Activated T-cell treated with anti-CD3 and anti-CD28 coated beads, Interleukin-2, amount 50 U/mL, for 24 hours (primary cell): ENCODE data around the gene BMP6.

Source experiments
- DNase-seq: peaks from one replicate; pipeline ENCODE4 v3.0.0-alpha.2; 2020
- H3K27ac Mint-ChIP-seq: 2 replicates; pipeline ENCODE4 v1.8.0; 2020; ENCODE audit warnings: mild to moderate bottlenecking, mixed read lengths
- H3K27me3 Mint-ChIP-seq: 2 replicates; pipeline ENCODE4 v1.8.0; 2020; ENCODE audit warnings: mixed read lengths
- H3K36me3 Mint-ChIP-seq: 2 replicates; pipeline ENCODE4 v1.8.0; 2020; ENCODE audit warnings: low read depth, mixed read lengths
- H3K4me1 Mint-ChIP-seq: 2 replicates; pipeline ENCODE4 v1.8.0; 2020; ENCODE audit warnings: low read depth, mixed read lengths
- H3K4me3 Mint-ChIP-seq: 2 replicates; pipeline ENCODE4 v1.8.0; 2020; ENCODE audit warnings: mild to moderate bottlenecking, moderate library complexity, mixed read lengths
- H3K9me3 Mint-ChIP-seq: 2 replicates; pipeline ENCODE4 v1.8.0; 2020; ENCODE audit warnings: mixed read lengths

The BMP6 gene

DNA sequence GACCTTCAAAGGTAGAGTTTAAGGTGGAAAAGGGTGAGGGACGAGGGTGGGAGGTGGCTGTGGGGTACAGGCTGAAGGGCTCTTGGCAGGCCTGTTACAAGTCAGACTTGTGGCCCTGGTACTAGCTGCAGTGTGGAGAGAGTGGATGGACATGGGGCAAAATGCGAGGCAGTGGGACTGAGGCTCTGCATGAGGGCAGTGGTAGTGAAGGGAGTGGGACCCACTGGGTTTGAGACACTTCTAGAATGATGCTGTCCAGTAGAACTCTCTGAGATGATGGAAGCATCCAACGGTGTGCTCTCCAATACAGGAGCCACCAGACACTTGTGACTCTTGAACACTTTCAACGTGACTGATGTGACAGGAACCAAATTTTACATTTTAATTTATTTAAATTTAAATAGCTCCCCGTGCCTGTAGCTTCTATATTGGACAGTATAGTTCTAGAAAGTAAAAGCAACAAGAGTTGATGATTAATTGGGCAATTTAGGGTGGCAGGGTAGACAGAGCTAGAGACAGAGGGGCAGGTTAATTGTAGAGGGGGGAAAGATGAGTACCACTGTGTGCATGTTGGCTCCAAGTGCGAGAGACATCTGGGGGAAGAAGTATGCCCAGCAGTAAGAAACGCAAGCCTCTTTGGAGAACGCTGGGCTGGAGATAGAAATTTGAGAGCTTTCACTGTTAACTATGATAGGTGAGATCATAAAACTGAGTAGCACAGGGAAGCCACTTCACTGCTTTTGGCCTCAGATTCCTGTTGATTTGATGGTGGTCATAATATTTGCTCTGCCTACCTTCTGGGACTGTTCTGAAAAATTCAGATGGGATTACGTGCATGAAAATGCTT is 107.2 kb downstream of the BMP6 start:
- no peaks in the 10 kb centered on the region for H3K9me3 Mint-ChIP-seq
- H3K27ac Mint-ChIP-seq, result no peak overlapping the region
- H3K4me1 Mint-ChIP-seq, result no peaks in the 10 kb centered on the region
- no peaks in the 10 kb centered on the region for H3K36me3 Mint-ChIP-seq
- H3K27me3 Mint-ChIP-seq, result peaks cover 21% of the 10 kb centered on the region
- no peak overlapping the region for H3K4me3 Mint-ChIP-seq
- DNase-seq, result no peak

DNA sequence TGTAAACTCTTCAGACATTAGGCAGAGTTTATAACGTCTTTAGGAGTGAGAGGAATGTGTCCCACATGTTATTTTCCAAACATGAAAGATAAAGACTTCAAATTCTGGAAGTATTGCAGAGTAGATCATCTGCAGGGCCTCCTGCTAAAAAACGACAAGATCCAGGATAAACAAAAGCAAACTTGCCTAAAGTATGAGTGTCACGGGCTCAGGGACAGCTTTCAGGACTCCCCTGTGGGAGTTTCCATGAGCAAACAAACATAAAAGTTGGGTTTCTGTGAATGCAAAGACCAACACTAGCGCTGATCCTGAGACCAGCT is 107.8 kb downstream of the BMP6 start:
- DNase-seq, result no peak
- no peak overlapping the region for H3K27ac Mint-ChIP-seq
- H3K9me3 Mint-ChIP-seq, result no peaks in the 10 kb centered on the region

DNA sequence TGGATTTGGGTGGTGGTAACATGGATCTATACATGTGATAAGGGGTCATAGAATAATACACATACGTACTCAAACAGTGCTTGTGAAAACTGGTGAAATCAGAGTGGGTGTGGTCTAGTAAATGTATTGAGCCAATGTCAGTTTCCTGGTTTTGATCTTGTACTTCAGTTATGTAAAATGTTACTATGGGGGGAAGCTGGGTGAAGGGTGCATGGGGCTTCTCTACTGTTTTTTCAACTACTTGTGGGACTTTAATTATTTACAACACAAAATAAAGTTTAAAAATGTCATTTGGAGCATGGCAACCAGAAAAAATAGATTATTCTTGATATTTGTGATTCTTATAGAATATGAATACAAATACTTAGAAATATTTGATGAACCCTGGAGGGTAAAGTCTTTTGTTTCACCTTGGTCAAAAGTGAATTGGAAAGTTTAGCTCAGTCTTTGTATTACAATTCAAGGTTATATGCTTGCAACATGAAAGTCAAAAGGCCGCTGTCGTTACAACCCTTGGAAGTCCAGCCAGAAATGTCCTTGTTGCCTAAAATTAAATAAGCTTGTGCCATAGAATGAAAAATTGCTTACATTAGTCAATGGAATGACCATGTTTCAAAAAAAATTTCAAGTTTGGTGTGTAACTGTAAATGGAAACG is 110.6 kb downstream of the BMP6 start:
- H3K4me1 Mint-ChIP-seq, result no peaks in the 10 kb centered on the region
- no peaks in the 10 kb centered on the region for H3K36me3 Mint-ChIP-seq
- no peak for DNase-seq
- H3K9me3 Mint-ChIP-seq, result no peaks in the 10 kb centered on the region
- no peak overlapping the region for H3K27ac Mint-ChIP-seq
- H3K27me3 Mint-ChIP-seq, result peaks cover 14% of the 10 kb centered on the region
- no peak overlapping the region for H3K4me3 Mint-ChIP-seq

More for the DNA sequence above, 107.8 kb downstream of the BMP6 start:
- H3K4me1 Mint-ChIP-seq, result no peaks in the 10 kb centered on the region
- peaks cover 21% of the 10 kb centered on the region for H3K27me3 Mint-ChIP-seq
- H3K4me3 Mint-ChIP-seq, result no peak overlapping the region
- H3K36me3 Mint-ChIP-seq, result no peaks in the 10 kb centered on the region

DNA sequence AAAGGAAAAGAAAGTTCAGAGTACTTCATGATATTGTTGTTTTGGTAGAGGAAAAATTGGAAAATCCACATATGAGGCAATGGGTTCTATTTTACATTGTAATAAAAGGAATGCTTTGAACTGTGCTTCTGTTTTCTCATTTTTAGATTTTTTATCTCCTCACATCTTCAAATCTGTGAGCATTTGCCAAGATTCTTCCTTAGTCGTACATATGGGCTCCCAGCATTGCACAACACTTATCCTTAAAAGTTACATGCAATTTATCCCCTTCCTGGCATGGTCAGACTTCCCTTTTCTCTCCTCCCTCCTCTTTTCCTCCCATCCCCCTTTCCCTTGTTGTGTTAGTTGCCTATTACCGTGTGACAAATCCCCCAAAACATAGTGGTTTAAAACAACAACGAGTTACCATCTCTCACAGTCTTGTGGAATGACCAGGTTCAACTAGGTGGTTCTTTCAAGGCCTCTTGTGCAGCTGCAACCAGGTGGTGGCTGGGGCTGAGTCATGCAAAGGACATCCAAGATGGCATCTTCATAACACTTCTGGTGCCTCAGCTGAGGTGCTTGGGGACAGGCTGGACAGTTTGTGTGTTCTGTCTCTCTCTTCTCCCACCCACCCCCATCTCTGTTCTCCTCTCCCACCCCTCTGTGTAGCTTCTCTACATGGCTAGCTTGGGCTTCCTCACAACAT is 116.0 kb downstream of the BMP6 start:
- Mint-ChIP-seq H3K9me3 (peaks cover 4% of the 10 kb centered on the region), H3K4me1 (no peaks in the 10 kb centered on the region), H3K27ac (no peak overlapping the region), H3K36me3 (no peaks in the 10 kb centered on the region), H3K27me3 (peaks cover 26% of the 10 kb centered on the region), H3K4me3 (no peak overlapping the region)
- DNase-seq, result no peak

DNA sequence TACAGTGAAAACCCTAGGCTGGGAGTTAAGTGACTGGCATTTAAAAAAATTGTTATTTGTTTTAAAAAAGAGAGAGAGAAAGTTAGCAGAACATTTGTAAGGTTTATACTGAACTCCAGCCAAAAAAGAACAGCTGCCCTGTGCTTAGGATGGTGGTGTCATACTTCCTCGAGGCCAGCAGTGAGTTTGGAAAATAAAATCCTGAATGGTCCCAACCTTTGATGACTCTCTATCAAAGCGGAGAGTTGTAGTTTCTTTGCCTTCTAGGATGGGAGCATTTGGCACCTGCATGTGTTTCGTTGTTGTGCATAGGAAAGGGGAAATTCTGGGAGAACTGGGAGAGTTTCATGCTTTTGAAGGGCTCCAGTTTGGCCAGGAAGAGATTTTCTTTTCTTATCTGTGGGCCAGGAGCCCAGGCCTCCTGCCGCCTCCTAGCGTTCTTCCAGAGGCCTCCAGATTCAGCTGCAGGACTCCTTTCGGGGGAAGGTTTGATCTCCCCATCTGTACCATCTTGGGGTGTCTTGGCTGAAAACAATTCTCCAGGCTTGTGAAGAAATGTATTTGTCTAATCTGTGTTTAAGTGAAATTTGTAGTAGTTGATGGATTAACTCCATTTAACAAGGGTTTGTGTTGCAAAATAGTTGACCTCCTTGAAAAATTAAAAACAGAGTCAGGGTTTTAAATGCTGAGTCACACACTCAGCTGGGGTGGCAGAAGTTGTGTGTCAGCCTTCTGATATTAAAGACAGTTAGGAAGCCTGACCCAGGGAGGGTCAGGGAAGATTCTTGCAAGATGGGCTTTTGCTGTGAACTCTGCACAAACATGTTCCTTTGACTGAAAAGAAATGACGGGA is 121.3 kb downstream of the BMP6 start:
- H3K9me3 Mint-ChIP-seq, result peaks cover 13% of the 10 kb centered on the region
- no peaks in the 10 kb centered on the region for H3K36me3 Mint-ChIP-seq
- H3K4me1 Mint-ChIP-seq, result no peaks in the 10 kb centered on the region
- H3K27me3 Mint-ChIP-seq, result peaks cover 21% of the 10 kb centered on the region
- H3K4me3 Mint-ChIP-seq, result no peak overlapping the region
- H3K27ac Mint-ChIP-seq, result no peak overlapping the region
- DNase-seq, result no peak

DNA sequence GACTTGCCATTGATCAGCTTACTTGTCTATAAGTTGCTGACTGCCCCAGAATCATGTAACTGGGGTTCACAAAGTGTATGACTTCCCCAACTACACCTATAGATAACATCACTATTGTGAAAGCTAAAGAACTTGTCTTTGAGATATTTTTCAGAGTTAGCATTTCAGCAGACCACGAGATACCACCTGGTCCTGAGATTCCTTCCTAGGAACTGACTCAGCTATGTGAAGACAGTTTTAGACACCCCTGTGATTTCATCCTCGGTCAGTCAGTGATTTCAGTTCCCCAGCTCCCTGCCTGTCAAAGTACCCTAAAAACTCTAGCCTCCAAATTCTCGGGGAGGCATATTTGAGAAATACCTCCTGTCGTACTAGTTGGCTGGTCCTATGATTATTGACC is 122.3 kb downstream of the BMP6 start:
- Mint-ChIP-seq H3K27ac (no peak overlapping the region), H3K27me3 (peaks cover 21% of the 10 kb centered on the region), H3K9me3 (peaks cover 20% of the 10 kb centered on the region), H3K4me1 (no peaks in the 10 kb centered on the region), H3K4me3 (no peak overlapping the region), H3K36me3 (no peaks in the 10 kb centered on the region)
- no peak for DNase-seq

DNA sequence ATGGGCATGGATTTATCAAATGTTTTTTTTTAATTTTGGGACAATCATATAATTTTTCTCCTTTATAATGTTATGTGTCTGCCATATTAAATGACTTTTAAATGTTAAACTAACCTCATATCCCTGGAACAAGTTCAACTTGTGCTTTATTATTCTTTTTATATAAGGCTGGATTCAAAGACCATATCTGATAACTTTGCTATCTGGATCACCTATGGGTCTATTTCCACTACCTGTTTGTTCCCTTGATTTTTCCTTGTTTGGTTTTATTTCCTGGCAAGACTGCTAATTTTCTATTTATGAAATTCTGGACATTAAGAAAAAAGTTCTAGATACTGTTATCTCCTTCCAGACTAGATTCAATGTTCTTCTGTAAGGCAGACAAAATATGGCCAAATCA is 125.9 kb downstream of the BMP6 start:
- no peak for DNase-seq
- Mint-ChIP-seq H3K36me3 (no peaks in the 10 kb centered on the region), H3K9me3 (peaks cover 22% of the 10 kb centered on the region)

DNA sequence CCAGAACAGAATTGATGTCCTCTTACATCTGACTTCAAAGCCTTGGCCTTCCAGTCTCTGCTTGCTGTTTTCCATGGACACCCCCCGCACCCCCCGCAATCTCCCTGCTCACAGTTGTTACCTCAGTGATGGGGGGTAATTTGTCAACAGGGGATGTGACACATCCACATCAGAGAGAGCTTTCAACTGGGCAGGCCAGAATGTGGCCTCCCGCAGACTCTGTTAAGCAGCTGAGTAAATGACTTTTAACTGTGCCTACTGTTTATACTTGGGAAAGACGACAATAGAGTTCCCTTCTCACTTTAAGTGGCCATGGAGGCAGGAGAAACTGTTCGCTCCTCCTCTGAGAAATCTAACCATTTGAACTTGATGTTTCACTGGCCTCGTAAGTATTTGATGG is 133.7 kb downstream of the BMP6 start:
- Mint-ChIP-seq H3K36me3 (no peaks in the 10 kb centered on the region), H3K27me3 (no peaks in the 10 kb centered on the region), H3K27ac (no peak overlapping the region), H3K9me3 (no peaks in the 10 kb centered on the region), H3K4me3 (no peak overlapping the region), H3K4me1 (no peaks in the 10 kb centered on the region)
- DNase-seq, result no peak

More for the DNA sequence above, 125.9 kb downstream of the BMP6 start:
- no peak overlapping the region for H3K4me3 Mint-ChIP-seq
- no peaks in the 10 kb centered on the region for H3K4me1 Mint-ChIP-seq
- H3K27ac Mint-ChIP-seq, result no peak overlapping the region
- peaks cover 4% of the 10 kb centered on the region for H3K27me3 Mint-ChIP-seq

DNA sequence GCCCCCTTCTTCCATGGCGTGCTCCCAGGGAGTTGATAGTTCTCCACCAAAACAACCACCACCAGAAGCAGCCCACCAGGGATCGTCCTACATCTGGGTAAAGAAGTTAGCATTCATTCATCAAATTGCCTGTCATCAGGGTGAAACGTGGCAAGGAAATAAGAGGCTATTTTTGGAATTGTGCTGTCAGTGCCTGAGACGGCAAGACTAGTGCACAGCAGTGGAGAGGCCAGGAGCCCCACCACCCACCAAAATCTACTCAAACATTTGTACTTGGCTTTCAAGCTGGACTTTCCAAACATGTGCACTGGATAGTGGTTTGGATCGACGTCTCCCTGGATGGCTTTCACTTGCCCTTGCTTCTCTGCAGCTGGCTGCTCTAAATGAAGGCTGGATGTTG is 139.9 kb downstream of the BMP6 start:
- no peak overlapping the region for H3K4me3 Mint-ChIP-seq

DNA sequence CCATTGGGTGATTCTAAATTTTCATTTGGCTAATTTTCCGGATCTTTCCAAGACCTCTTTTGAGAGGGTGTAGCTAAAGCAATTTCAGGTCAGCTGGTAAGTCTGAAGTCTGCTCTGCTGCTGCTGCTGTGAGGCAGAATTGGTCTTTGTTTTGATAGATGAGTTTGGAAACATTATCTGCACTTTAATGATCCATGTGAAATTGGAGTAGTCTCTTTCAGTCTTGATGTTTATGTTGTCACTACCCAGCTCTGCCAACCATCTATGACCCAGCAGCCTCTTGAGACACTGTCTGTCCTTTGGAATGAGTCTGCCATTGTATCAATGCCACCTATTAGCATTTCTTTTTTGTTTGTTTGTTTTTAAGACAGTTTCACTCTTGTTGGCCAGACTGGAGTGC is 140.6 kb downstream of the BMP6 start:
- no peaks in the 10 kb centered on the region for H3K36me3 Mint-ChIP-seq
- no peak overlapping the region for H3K4me3 Mint-ChIP-seq
- no peak for DNase-seq
- H3K9me3 Mint-ChIP-seq, result no peaks in the 10 kb centered on the region
- H3K27me3 Mint-ChIP-seq, result peaks cover 7% of the 10 kb centered on the region
- no peak overlapping the region for H3K27ac Mint-ChIP-seq
- no peaks in the 10 kb centered on the region for H3K4me1 Mint-ChIP-seq

More for the DNA sequence above, 139.9 kb downstream of the BMP6 start:
- no peak for DNase-seq
- no peaks in the 10 kb centered on the region for H3K36me3 Mint-ChIP-seq
- H3K27ac Mint-ChIP-seq, result no peak overlapping the region
- H3K27me3 Mint-ChIP-seq, result peaks cover 7% of the 10 kb centered on the region
- no peaks in the 10 kb centered on the region for H3K9me3 Mint-ChIP-seq
- no peaks in the 10 kb centered on the region for H3K4me1 Mint-ChIP-seq

DNA sequence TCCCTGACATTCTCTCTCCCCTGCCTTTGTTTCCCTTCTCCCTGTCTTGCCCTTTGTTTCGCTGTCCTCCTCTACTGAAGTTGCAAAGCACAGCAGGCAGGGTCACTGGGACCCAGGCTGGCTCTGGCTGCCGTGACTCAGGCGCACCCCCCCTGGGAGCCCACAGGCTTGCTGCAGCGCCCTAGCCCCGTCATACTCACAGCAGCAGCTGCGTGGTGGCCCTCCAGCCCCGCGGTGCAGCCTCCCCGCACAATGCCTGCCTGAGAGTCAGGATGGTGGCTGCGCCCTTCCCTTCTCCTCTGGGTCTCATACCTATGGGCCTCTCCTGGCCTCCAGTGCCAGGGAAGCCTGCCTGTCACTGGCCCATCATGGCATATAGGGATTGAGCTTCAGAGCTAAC is 143.0 kb downstream of the BMP6 start:
- no peak overlapping the region for H3K4me3 Mint-ChIP-seq

DNA sequence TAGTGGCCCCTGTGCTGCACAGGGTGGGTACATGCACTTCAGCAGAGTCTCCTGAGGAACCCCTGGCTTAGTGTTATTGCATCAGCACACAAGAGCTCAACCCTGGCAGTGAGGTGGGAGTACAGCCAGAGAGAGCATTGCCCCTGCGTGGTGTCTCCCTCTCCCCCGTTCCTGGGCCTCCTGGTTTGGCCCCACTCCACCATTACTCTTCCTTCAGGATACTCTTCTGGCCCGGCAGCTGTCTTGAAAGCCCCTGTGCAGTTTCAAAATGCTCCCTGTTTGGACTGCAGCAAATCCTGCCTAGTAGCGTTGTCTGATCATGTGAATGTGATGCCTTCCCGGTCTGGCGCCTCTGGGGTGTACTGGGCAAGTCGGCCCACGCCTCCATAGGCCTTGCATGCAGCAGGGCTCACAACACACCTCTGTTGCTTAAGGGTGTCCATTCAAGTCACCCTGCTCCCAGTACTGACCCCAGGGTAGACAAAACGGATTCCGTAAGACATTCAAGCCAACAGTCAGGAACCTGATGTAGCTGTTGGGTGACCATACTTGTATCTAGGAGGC is 152.6 kb downstream of the BMP6 start:
- no peaks in the 10 kb centered on the region for H3K9me3 Mint-ChIP-seq
- DNase-seq, result no peak
- no peaks in the 10 kb centered on the region for H3K4me1 Mint-ChIP-seq
- H3K36me3 Mint-ChIP-seq, result peaks cover 39% of the 10 kb centered on the region
- H3K4me3 Mint-ChIP-seq, result no peak overlapping the region
- no peaks in the 10 kb centered on the region for H3K27me3 Mint-ChIP-seq
- H3K27ac Mint-ChIP-seq, result no peak overlapping the region

More for the DNA sequence above, 143.0 kb downstream of the BMP6 start:
- Mint-ChIP-seq H3K27me3 (peaks cover 7% of the 10 kb centered on the region), H3K4me1 (no peaks in the 10 kb centered on the region), H3K27ac (no peak overlapping the region), H3K9me3 (no peaks in the 10 kb centered on the region), H3K36me3 (no peaks in the 10 kb centered on the region)
- DNase-seq, result no peak

DNA sequence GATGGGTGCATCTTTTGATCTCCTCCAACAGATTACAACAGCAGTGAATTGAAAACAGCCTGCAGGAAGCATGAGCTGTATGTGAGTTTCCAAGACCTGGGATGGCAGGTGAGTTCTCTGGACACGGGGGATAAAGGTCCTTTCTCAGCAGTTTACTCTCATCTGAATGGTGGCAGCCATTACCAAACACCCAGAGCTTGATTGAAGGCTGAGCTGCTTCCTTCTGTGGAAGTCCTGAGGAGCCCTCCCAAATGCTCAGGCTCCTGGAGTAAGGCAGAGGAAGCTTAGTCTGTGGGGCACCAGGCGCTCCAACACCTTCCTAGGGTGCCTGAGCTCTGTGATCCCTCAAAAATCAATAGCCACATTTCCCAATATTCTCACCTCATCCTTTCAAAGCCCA is 153.1 kb downstream of the BMP6 start:
- DNase-seq, result no peak
- H3K36me3 Mint-ChIP-seq, result peaks cover 45% of the 10 kb centered on the region
- H3K9me3 Mint-ChIP-seq, result no peaks in the 10 kb centered on the region
- H3K4me3 Mint-ChIP-seq, result no peak overlapping the region
- H3K4me1 Mint-ChIP-seq, result no peaks in the 10 kb centered on the region
- H3K27me3 Mint-ChIP-seq, result no peaks in the 10 kb centered on the region
- no peak overlapping the region for H3K27ac Mint-ChIP-seq

DNA sequence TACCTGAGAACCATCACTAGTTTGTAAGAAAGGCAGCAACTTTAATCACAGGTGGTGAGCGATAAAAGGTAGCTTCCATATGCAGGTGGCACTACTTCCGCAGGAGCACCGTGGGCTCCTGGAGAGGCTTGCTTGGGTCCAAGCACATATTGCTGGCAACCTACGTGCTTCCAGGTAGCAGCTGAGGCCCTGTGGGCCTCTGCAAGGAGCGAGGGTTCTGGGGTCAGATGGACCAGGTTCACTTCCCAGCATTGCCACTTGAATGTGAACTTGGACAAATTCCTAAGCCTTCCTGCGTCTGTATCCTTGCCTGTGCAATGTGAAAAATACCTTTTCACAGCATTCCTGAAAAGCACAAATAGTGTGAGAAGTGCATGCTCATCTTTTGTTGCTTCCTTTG is 153.7 kb downstream of the BMP6 start:
- Mint-ChIP-seq H3K27ac (no peak overlapping the region), H3K4me1 (no peaks in the 10 kb centered on the region), H3K9me3 (no peaks in the 10 kb centered on the region), H3K27me3 (no peaks in the 10 kb centered on the region), H3K36me3 (peaks cover 50% of the 10 kb centered on the region), H3K4me3 (no peak overlapping the region)
- DNase-seq, result no peak
